NCI-H128 (cell line): ENCODE measurements around the gene FGL2.
"Not testable (repeated sequence)": the region's sequence is repeated elsewhere in the genome, so short reads cannot be mapped to it uniquely, and the experiment has no call there.

ENCODE experiments used
- DNase-seq: peaks from one replicate; lab custom pipeline; 2025; ENCODE audit not compliant: unreplicated experiment; lab: John Stamatoyannopoulos, UW

The FGL2 gene

GRCh38 chr7:77171073-77171472 lies 28.5 kb downstream of the FGL2 start:
- not testable (repeated sequence) for DNase-seq

DNA sequence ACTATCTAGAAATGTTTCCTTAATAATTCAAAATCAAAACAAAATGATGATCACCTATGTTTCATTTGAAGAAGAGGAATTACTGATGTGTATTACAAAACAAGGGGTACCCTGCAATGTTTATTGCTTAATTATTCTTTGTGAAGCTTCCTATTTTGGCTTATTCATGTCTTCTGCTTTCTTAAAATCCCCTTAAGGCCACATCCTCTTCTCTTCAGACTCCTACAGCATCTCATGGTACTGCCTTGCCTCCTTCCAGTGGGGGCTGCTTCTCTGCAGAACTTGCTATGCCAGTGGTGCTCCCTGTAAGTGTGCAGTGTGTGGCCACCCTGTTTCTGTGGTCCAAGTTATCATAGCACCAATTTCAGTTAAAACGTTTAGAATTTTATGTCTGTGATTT lies 42.2 kb downstream of the FGL2 start:
- DNase-seq, result no peak

GRCh38 chr7:77157034-77157433 lies 42.6 kb downstream of the FGL2 start:
- not testable (repeated sequence) for DNase-seq

- not testable (repeated sequence) for DNase-seq
Measured at GRCh38 chr7:77155601-77156377, 43.8 kb downstream of the FGL2 start.

GRCh38 chr7:77154917-77155464 lies 44.6 kb downstream of the FGL2 start:
- not testable (repeated sequence) for DNase-seq

DNA sequence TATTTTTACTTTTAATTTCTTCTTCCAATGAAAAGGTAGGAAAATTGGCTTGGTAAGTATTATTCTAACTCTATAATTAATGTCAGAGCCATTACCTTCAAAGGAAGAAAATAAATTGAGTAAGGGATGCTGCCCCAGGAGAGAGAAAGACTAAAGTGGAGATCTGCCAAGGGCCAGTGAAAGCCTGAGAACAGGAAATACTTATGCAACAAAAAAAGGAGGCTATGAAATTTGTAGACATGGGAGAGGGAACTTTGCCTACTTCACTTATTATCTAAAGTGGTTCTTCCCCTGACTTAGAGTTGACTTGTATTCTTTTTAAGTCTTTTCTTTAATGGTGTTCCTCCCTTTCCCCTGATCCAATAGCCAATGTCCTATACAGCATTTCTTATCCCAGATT lies 47.4 kb downstream of the FGL2 start:
- DNase-seq, result not testable (repeated sequence)
